ENCODE results near the gene DIPK1C.

DNA sequence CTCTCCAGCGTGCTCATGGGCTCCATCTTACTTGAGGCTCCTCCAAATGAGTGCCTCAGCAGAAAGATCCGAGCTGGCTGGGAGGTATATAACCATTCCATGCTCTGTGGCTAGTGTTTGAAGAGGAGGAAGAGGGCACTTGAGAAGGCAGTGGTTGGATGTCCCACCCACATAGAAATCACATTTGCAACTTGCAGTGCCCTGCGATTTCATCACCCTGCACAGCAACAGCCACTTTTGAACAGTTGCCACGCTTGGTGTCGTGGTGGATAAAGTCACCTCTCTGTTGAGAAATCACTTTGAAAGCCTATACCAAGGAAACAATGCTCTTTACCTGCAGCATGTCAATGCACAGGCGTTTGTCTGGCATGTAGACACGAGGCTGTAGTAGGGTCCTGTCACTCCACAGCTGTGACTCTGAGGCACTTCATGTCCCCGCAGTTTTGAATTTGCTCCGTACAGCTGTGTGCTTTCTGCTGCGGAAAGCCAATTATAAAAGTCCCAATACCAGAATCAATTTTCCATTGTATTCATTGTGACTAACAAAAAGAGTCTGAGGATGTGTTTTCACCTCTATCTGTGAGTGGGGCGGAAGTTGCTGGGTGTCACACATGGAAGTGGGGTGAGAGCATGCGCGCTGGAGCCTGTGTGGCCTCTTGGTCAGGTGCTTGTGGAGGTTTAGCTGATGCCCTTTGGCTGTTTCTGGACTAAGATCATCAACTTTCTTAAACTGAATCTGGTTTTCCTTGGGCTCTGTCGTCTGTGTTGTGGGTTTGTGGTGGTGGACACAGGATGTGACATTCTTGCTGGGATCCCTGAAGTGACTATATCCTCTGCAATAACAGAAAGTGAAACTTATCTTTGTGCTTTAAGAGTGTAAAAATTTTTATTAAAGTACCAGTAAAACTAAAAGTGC, 41.9 kb upstream of the DIPK1C start:
- TF ChIP-seq POLR2AphosphoS5 (IDR thresholded peaks at IDR 0.05; ENCODE audit: low read depth, low read length) (no peak), POLR2A (IDR thresholded peaks at IDR 0.05; ENCODE audit: low read depth, low read length) (no peak), TAF1 (IDR thresholded peaks at IDR 0.05; ENCODE audit: low read depth, low read length) (no peak)

All from GM12891 (cell line).